Measurements from ENCODE around the gene SMARCC2.

The SMARCC2 gene

DNA sequence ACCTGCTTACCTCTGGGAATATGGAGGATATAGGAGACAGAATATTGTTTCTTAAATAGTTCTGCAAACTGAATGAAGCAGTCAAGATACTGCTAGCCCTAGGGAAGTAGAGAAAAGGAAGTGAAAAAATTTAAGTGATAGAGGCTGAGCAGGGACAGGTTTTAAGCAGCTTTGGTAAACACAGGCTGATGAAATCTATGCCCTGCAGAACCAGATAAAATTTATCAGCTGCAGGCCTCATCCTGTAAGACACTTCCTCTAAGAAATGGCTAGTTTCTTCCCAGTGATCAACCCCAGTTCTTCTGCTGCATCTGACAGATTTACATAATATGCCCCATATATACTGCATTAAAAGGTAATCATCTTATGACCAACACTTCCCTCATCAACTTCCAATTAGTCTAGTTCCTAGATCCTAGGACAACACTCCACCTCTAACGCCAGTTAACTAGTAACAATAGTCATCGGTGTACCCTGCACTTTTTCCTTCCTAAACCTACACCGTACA, 62.5 kb downstream of the SMARCC2 start:
- peaks cover 11% of the 10 kb centered on the region for H3K4me1 ChIP-seq
- peaks cover 14% of the 10 kb centered on the region for H3K36me3 ChIP-seq
- H3K9me3 ChIP-seq = no peaks in the 10 kb centered on the region
- H3K27me3 ChIP-seq = no peaks in the 10 kb centered on the region
- H3K4me3 ChIP-seq (ENCODE audit: low read depth, low read length) = no peak overlapping the region; the same call in 1 of the 2 replicates
- TF ChIP-seq, protein P1, sequence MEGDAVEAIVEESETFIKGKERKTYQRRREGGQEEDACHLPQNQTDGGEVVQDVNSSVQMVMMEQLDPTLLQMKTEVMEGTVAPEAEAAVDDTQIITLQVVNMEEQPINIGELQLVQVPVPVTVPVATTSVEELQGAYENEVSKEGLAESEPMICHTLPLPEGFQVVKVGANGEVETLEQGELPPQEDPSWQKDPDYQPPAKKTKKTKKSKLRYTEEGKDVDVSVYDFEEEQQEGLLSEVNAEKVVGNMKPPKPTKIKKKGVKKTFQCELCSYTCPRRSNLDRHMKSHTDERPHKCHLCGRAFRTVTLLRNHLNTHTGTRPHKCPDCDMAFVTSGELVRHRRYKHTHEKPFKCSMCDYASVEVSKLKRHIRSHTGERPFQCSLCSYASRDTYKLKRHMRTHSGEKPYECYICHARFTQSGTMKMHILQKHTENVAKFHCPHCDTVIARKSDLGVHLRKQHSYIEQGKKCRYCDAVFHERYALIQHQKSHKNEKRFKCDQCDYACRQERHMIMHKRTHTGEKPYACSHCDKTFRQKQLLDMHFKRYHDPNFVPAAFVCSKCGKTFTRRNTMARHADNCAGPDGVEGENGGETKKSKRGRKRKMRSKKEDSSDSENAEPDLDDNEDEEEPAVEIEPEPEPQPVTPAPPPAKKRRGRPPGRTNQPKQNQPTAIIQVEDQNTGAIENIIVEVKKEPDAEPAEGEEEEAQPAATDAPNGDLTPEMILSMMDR (IDR thresholded peaks at IDR 0.05; ENCODE audit: low read depth, low read length) = no peak
- DNase-seq = no peak

DNA sequence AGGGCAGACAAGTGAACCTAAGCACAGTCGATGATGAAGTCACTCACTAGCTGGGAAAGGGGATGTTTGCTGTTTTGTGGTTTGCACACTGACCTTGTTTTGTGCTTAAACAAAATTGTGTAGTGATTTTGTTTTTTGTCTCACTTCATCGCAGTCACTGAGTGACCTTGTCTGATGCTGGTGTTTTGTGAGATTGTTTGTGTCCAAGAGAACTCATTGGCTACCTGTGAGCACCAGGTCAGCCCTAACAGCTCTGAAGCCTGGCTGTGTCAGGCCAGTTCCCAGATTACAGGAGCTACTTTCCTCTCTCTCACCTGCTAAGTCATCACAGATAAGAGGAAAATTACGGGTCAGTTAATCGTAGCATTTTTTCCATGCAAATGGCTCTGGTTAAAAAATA, 65.2 kb downstream of the SMARCC2 start:
- H3K4me1 ChIP-seq = peaks cover 14% of the 10 kb centered on the region
- H3K9me3 ChIP-seq = no peaks in the 10 kb centered on the region
- no peak overlapping the region for H3K4me3 ChIP-seq (ENCODE audit: low read depth, low read length)
- H3K27me3 ChIP-seq = no peaks in the 10 kb centered on the region
- H3K36me3 ChIP-seq = no peaks in the 10 kb centered on the region; the same call in 1 of the 2 replicates
- no peak for DNase-seq
- TF ChIP-seq, protein P1 (IDR thresholded peaks at IDR 0.05; ENCODE audit: low read depth, low read length) = no peak

DNA sequence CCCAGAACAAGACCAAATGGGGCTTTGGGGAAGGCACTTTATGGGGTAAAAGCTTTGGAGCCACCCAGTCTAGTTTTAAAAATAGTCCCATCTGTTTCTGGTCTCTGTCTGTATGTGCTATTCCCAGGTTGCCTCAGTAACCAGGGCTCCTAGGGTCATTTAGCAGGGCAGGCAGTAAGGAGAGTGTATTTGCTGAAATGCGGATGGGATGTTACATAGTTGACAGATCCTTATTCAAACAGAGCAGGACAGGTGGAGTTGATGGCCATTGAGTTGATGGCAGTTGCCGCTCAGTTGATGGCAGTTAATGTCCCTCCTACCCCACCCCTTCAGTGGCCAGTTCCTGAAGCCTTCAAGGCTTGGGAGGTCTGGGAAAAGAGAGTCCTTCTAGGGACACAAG, 66.6 kb downstream of the SMARCC2 start:
- no peaks in the 10 kb centered on the region for H3K27me3 ChIP-seq
- TF ChIP-seq, protein P1 (IDR thresholded peaks at IDR 0.05; ENCODE audit: low read depth, low read length) = no peak
- peaks cover 17% of the 10 kb centered on the region for H3K4me1 ChIP-seq
- H3K4me3 ChIP-seq (ENCODE audit: low read depth, low read length) = no peak overlapping the region
- H3K9me3 ChIP-seq = no peaks in the 10 kb centered on the region
- DNase-seq = no peak
- H3K36me3 ChIP-seq = peaks cover 2% of the 10 kb centered on the region

DNA sequence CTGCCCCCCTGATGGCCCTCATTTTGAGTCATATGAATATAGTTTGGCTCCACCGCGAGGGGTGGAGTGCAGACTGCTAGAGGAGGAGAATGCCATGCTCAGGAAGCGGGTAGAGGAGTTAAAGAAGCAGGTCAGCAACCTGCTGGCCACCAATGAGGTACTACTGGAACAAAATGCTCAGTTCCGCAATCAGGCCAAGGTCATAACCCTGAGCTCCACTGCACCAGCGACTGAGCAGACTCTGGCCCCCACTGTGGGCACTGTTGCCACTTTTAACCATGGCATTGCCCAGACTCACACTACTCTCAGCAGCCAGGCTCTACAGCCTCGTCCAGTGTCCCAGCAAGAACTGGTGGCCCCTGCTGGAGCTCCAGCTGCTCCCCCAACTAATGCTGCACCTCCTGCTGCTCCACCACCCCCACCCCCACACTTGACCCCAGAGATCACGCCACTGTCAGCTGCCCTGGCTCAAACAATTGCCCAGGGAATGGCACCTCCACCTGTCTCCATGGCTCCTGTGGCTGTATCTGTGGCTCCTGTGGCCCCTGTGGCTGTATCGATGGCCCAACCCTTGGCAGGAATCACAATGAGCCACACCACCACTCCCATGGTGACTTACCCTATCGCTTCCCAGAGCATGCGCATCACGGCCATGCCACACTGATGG, 67.9 kb downstream of the SMARCC2 start:
- Histone ChIP-seq H3K36me3 (peaks cover 8% of the 10 kb centered on the region), H3K9me3 (no peaks in the 10 kb centered on the region), H3K27me3 (no peaks in the 10 kb centered on the region), H3K4me1 (peaks cover 7% of the 10 kb centered on the region), H3K4me3 (ENCODE audit: low read depth, low read length) (no peak overlapping the region)
- DNase-seq = no peak
- TF ChIP-seq, protein P1 (IDR thresholded peaks at IDR 0.05; ENCODE audit: low read depth, low read length) = no peak

DNA sequence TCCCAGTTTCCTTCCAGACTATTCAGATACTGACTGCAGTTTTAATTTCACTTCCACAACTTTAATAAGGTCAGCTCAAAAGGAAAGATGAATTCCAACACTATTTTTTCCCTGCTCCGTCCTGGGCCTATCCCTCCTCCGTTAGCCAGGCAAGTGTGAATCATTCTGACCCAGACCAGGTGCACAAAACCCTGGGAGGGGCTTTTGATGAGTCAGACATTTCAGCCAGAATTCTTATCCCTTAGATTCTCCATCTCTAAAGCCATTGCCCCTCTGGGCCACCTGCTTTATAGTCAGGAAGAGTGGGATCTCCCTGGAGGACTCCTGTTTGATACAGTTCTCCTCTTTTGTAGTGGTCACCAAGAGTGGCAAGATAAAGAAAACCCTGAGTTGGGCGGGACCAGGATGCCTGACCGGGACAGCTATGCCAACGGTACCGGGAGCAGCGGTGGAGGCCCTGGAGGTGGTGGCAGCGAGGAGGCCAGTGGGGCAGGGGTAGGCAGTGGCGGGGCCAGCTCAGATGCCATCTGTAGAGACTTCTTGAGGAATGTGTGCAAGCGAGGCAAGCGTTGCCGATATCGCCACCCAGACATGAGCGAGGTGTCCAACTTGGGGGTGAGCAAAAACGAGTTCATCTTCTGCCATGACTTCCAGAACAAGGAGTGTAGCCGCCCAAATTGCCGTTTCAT, 69.0 kb downstream of the SMARCC2 start:
- Histone ChIP-seq H3K36me3 (peaks cover 8% of the 10 kb centered on the region), H3K9me3 (no peaks in the 10 kb centered on the region), H3K4me1 (peaks cover 6% of the 10 kb centered on the region), H3K4me3 (ENCODE audit: low read depth, low read length) (no peak overlapping the region), H3K27me3 (no peaks in the 10 kb centered on the region)
- TF ChIP-seq, protein P1 (IDR thresholded peaks at IDR 0.05; ENCODE audit: low read depth, low read length) = no peak
- no peak for DNase-seq

DNA sequence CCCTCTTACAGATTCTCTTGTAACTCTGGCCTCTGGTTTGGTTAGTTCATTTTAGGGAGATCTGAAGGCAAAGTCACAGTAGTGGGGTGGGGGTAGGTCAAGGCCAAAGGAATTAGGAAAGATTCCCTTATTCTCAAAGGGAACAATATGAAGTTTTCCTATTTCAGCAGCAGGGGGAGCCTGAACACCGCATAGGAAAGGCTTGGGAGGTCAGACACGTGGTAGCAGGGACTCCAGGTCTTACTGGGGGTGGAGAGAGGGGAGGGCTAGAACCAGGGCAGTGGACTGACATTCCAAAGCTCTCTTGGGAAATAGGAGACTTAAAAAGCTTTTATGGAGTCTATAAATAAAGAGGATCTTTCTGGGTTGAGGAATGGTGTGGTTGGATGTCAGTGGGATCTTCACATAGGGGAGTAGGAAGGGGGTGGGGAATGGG, 69.9 kb downstream of the SMARCC2 start:
- peak; percentile 84 for DNase-seq
- no peaks in the 10 kb centered on the region for H3K9me3 ChIP-seq
- peaks cover 6% of the 10 kb centered on the region for H3K4me1 ChIP-seq
- peak overlapping the region; percentile 96 for H3K4me3 ChIP-seq (ENCODE audit: low read depth, low read length)
- TF ChIP-seq, protein P1 (IDR thresholded peaks at IDR 0.05; ENCODE audit: low read depth, low read length) = peak; percentile 87
- H3K27me3 ChIP-seq = no peaks in the 10 kb centered on the region
- peaks cover 8% of the 10 kb centered on the region for H3K36me3 ChIP-seq

Data from BE2C (cell line).